HG03432 (cell line): Measurements from ENCODE around the gene HOXA10.

ENCODE experiments used
- ATAC-seq: cut with Tn5 transposase; IDR thresholded peaks from one replicate; pipeline ENCODE4 v1.9.1; 2021; ENCODE audit warnings: mild to moderate bottlenecking, moderate library complexity; ENCODE audit not compliant: unreplicated experiment

Gene HOXA10

DNA sequence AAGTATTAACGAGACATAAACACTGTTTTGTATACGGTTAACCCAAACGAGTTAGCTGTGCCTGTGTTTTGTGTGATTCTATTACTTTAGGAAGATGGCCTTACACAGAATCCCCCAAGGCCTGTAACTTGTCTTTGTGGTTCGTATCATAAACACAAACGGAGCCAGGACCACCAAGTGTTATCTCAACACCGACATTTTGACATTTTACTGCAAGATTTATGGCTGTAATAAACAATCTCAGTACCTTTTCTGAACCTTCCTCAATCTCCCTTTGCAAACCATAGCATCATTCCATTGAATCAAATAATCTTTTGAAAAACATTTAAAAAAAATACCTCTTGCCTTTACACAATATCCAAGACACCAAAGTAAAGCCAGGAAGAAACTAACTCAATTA lies 41.1 kb downstream of the HOXA10 start:
- ATAC-seq: no peak

DNA sequence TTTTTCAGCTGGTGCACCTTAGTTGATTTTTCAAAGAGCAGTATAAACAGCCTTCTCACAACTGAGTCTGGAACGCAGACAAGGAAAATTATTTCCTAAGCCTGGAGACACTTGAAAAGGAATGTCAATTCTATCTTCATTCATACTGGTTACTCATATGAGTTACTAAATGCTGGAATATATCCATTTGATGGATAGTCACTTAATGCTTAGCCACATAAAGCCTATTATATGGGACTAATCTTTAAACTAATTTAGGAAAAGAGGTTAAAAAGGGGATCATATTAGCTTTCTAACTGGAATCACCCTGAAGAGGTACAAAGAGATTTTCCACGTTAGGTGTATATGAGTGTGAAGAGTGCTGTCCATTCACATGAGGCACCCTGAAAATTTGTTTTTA lies 41.9 kb downstream of the HOXA10 start:
- no peak for ATAC-seq

DNA sequence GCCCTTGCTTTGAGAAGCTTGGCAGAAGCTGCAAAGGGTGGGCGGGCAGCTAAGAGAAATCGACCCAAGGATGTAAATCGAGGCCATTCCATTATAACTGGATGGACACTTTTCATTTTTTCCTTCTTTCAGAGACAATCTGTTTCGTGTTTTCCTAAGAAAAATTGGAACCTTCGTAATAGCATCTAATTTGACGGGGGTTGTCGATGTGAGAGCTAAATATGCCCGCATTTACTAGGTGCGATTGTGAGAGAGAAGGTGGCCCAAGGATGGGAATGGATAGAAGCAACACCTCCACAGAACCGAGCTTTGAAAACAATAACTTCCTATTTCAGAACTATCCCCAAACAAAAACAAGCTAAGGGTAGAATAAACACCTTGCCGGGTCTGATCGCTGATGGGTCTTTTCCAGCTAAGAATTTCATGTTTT lies 42.7 kb downstream of the HOXA10 start:
- ATAC-seq: no peak

DNA sequence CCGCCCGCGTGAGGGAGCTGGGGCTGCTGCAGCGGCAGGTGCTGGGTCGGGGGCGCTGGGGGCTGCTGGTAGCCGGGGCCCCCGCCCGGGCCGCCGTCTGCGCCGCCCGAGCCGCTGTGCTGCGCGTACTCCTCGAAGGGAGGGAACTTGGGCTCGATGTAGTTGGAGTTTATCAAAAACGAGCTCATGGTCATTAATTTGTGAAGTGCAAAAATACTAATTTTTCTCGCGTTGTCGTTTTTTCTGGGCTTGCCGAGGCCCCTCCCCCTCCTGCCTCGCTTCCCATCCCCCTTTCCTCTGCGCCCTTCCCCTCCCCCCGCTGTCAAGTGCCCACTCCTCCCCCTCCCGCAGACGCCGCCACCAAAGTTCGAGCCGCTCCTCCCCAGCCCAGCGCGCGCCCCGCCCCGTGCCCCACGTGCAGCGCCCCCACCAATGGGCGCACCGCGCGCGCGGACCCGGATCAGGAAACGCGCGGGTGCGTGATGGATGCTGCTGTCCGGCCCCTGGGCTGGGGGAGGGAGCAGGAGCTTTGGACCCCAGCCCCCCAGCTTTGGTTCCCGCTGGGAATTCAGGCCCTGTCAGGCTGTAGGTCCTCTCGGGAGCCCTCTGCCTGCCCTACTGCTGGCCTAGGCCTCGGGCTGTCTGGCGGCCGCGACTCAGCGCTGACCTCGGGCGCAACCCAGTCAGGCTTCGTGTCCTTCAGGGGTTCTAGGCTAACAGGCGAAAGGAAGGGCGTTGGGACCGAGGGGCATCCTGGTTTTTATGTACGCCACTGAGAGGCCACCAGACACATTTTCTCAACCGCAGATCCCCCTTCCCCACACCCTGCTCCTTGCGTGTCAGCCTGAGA lies 43.4 kb downstream of the HOXA10 start, which contains the start of gene HOXA4:
Gene HOXA4 (minus strand): TSS at position 218 of the 850 bp plus-strand sequence. CDS start 24 bp downstream, at position 194.
- ATAC-seq: peak; percentile 69

DNA sequence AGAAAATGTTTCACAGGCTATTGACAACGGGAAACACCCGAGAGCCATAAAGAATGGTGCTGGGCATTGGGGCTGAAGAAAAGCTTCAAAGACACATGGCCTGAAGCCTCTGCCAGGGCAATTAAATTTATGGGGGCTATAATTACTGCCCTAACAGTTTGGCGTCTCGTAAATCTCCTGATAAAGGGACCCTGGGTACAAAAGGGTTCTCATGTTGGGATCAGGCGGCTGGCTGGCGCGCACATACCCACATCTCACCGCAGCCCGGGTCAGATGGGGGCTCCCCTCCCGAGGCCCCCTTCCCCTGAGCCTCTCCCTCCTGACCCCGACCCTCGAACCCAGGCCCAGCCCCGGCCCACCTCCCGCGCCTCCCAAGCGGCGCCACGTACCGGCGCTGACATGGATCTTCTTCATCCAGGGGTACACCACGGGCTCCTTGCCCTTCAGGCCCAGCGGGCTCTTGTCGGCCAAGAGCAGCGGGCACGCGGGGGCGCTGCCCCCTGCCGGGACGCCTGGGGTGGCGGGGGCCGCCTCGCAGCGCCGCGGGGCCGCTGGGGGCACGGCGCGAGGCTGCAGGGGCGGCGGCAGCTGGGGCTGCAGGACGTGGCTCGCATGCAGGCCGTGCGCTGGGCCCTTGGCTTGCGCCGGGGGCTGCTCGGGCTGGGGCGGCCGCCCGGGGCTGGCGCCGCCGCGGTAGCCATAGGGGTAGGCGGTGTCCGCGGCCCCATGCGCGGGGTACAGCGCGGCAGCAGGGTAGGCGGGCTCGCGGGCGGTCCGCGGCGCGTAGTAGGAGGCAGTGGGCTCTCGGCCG lies 44.2 kb downstream of the HOXA10 start:
- ATAC-seq: no peak

DNA sequence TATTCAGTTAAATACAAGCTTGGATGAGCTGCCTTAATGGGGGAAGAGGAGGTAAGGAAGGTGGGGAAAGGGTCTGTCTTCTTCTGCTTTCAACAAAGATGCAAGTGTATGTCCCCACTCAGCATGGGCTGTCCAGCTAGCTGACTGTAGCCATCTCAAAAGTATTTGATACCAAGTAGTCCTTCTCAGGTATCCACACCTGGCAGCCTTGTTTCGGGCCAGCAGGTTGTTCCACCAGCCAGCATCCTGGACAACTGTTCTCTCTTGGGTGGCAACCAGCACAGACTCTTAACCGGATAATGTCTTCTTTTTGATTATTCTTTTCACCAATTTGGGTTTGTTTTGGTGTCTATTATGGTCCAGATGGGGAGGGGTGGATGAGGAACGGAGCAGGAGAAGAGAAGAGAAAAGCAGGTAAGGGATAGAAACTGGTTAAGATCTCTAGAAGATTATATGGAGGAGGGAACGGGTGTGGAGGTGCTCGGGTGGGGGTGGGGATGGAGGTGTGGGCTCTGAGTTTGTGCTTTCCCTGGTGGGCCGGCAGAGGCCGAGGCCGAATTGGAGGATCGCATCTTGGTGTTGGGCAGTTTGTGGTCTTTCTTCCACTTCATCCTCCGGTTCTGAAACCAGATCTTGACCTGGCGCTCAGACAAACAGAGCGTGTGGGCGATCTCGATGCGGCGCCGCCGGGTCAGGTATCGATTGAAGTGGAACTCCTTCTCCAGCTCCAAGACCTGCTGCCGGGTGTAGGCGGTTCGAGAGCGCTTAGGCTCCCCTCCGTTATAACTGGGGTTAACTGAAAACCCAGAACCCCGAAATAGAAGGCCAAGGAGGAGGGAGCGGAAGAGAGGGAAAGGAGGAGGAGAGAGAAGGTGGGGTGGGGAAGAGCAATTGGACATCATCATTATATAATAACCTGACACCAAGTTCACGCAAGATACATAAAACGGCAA lies 45.1 kb downstream of the HOXA10 start:
- no peak for ATAC-seq

DNA sequence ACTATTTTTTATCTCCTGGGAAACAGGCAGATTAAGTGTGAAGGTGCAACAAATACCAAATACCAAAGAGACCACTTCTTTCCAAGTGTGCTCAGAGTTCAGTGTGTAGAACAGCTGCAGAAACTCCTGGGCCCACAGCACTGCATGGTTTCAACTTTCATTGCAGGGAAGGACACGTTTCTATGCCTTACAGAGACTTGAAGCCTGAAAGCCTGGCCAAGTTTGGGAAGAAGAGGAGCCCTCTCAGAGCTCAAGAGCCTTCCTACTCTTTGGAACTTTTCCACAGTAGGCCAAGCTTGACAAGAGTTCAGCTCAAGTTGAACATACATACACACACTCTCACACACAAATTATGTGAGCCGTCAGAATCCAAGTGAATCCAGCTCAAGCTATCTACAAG lies 46.1 kb downstream of the HOXA10 start:
- ATAC-seq: no peak

DNA sequence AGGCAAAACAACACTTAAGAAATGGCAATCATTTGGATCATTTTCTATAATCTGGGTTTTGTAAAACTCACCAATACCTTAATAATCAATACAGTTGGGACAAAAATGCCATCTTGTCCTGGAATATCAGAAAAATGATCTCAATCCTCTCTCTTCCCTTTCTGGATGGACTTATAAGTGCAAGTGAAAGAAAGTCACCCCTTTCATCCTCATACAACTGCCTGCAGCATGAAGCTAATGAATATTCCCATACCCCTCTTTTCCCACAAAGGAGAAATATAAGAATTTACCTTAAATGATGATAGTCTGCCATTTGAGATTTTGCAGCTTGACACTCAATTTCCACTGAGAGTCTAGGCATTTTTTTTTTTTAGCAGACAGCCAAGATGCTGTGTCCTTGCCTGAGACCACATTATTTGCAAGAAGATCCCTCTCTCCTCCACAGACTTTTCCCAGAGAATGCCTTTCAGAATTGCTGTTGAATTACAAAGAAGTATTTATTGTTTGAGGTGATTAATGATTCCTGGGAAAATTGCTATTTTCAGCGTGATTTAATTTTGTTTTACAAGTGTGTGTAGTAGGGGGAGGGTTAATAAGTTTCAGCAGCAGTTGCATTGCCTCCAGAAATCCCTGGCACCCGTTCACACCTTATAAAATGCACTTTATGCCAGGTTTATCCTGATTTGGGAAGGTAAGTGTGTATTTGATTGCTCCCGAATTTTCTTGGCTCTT lies 47.4 kb downstream of the HOXA10 start:
- ATAC-seq: no peak

DNA sequence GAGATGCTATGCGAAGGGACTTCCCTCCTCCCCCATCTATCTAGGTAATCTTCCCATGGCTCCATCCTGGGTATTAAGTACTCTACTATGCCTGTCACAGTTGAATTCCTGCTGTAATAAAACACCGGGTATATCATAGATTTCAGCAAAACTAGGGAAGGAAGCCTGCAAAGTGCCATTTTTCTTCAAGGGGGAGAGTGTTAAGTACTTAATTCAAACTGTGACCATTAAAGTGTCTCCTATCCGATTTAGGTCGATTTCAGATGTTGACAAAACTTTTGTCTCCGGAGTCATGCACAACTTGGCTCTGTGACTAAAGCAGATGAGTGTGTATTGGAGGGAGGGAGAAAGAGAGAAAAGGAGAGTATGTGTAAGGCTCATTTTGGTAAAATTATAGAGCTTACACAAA lies 48.1 kb downstream of the HOXA10 start:
- no peak for ATAC-seq

DNA sequence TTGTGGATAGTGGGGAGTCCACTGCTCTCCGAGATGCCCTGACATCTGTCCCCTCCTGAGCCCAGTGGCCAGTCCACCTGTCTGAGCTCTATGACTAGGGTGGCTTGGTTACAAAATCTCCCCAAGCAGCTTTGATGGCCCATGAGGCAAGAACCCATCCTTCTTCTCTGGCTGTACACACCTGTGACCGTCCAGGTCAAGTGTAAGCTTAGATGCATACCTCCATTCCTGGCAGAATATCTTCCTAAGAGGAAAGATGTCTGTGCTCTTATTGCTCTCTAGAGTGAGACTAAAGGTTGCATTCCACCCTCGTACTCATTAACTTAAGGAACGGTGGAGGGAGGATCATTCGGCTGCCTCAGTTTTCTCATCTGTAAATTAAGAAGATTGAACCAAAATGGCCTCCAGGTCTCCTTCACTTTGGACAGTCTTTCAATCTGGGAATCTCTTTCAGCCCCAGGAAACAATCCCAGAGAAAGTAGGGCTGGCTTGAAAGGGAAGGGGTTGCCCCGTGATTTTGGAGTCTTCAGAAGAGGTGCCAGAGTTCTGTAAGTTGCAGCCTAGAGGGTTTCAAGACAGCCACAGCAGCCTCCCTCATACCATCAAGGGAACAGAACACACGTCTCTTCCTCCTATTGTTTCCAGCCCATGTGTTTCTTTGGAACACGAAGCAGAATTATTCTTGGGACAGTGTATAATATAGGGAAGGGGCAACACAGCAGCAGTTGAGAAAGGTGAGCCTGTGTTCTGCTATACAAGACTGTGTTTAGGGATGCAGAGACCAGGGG lies 49.0 kb downstream of the HOXA10 start:
- no peak for ATAC-seq

DNA sequence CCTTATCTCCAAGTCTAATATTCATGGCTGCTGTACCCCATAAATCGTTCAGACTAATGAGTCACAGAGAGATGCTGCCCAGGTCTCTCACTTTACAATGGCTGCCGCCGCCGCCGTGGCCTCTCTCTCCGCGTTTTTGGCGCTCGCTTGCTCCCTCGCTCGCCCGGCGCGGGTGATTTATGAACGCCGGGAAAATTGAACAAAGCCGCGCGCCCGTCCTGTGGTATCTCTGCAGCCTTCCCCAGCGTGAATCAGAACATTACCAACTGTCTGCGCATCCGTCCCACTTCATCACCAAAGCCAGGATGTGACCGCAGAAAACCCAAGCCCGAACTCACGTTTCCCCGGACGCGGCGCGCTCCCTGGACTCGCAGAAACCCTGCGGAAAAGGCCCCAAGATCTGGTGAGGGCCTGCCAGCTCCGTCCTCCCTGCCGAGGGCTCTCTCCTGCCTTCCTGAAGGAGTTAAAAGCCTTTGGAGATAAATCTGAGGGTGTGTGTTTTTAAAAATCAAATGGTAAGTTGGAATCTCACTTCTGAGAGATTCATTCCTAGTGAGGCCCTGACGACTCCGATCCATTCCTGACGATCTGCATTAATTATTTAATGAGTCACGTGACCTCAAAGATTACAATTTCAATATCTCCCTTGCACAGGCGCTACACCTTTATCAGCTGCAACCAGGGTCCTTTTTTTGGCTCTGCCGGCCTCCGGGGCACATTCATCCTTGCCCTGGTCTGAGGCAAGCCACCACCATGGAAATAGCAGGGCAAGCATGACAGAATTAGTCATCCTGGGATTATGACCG lies 49.8 kb downstream of the HOXA10 start:
- no peak for ATAC-seq

DNA sequence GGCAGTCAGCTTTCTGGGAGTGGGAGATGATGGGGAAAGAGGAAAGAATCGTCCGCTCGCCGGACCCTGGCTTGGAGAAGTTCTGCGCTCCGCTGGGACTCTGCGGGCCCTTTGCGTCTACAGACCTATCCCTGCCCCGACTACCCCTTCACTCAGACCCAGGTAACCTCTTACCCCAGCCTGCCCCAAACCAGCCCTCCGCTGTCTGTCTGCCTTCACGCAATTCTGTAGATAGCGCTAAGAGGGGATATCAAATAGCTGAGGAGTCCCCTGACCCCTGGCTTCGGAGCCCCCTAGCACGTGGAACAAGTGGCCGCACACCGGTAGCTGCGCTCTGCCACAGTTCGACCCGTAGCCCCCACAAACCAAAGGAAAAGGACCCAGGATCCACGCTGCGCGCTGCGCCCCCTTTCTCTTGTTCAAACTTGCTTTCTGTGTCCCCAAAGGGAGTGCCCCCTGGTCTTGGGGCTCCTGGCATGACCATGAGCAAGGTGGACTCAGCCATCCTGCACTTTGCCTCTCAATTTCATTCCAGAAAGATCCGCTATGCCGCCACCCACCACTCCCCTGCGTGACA lies 50.6 kb downstream of the HOXA10 start:
- ATAC-seq: no peak

DNA sequence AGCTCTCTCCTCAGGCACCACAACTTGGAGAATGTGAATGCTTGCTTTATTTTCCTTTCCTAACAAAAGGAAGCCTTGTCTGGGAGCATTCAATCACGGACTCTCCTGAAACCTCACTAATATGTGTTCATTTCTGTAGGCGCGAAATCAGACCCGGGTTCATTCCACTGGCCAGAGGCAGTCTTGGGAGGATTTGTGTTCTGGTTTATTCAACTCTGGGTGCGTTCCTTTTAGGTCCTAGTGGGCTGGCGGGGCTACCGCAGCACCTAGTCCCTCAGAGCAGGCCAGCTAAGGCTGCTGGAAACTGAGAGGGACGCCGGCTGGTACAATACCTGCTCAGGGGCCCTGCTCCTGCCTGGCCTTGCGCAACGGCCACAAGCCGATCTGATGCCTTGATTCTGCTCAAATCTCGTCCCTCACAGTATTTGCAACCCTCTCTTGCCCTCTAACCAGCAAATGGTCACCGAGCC lies 51.1 kb downstream of the HOXA10 start:
- ATAC-seq: no peak

DNA sequence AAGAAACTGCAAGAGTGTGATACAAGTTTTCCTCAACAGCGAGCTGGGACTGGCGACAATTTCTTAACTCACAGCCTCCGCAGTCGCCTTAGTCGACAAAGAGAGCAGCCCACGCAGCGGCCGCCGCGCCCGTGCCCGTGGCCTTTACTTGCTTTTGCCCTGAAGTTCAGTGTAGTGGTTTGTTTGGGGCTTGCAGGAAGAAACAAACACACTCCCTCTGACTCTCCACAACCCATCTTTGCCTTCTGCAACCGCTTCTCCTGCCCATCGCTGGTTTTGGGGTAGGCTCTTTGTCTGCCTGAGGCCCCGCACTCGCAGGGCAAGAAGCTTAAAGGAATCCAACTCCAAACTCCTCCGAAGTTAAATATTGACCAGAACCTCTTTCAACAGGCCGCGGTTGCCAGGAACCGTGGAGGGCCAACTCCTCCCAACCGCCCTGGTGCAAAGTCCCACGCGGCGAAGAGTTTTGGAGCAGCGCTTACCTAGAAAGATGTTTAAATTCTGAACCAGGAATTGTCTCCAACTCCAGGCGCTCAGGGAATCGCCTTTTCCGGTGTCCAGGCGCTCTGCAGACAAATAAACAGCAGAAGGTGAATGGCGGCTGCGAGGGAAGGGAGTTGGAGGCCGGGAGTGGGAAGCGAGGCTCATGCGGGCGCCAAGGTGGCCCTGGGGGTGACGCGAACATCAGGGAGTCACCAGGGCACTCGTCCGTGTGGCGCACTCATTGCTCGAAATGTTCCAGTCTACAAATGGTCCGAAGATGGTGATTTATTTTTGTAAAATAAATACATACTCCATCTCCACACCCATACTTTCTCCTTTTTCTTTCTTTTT lies 51.8 kb downstream of the HOXA10 start:
- no peak for ATAC-seq

DNA sequence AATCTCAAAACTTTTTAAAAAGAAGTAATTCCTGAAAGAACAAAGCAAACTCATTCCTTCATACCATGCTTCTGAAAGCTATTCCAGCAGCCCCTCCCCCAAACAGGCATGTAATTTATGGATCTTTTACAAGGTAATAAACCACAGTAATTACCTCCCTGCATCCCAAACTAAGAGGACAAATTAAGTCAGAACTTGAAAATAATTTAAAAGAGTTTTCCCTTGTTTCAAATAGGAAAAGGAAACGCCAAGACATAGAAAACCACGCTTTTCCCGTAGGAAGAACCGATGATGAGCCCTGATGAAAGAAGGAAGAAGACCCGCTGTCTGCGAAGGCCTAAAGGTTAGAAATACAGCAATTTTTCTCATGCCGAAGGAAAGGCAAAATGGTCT lies 52.4 kb downstream of the HOXA10 start:
- no peak for ATAC-seq
